ENCODE data around the gene OR4Q3. TPM values are rescaled to one million over a fixed set of nuclear protein-coding genes. Genes with fewer than 3 reads are reported as not detected.
A peak's percentile ranks its signal among the peaks of the same experiment; 100 is the strongest.
"Not testable (repeated sequence)": the region's sequence is repeated elsewhere in the genome, so short reads cannot be mapped to it uniquely, and the experiment has no call there.

Gene OR4Q3
- not detected in 2 replicates for total RNA-seq
- polyA plus RNA-seq (2012), result not detected

- peak; percentile 91 for DNase-seq (ENCODE audit: low read depth)
Measured at GRCh38 chr14:19743256-19743655, at the start of gene OR4Q3. Gene OR4Q3, plus strand, starts transcription at chr14:19743571.

GRCh38 chr14:19729359-19729758, 14.0 kb upstream of the OR4Q3 start:
- no peak for DNase-seq (ENCODE audit: low read depth)

- DNase-seq (ENCODE audit: low read depth), result peak; percentile 10
Measured at GRCh38 chr14:19729763-19730162, 13.6 kb upstream of the OR4Q3 start.

GRCh38 chr14:19733893-19734292, 9.5 kb upstream of the OR4Q3 start:
- not testable (repeated sequence) for DNase-seq (ENCODE audit: low read depth)

- DNase-seq (ENCODE audit: low read depth), result peak; percentile 45
Measured at GRCh38 chr14:19752316-19752715, 8.9 kb downstream of the OR4Q3 start.

- peak; percentile 26 for DNase-seq (ENCODE audit: low read depth)
Measured at GRCh38 chr14:19754172-19754571, 10.8 kb downstream of the OR4Q3 start.

GRCh38 chr14:19771491-19771890, 28.1 kb downstream of the OR4Q3 start:
- not testable (repeated sequence) for DNase-seq (ENCODE audit: low read depth)

- no peak for DNase-seq (ENCODE audit: low read depth)
Measured at GRCh38 chr14:19771895-19772430, 28.6 kb downstream of the OR4Q3 start.

- DNase-seq (ENCODE audit: low read depth), result not testable (repeated sequence)
Measured at GRCh38 chr14:19772454-19772853, 29.1 kb downstream of the OR4Q3 start.

GRCh38 chr14:19773204-19773603, 29.8 kb downstream of the OR4Q3 start, which contains the start of gene OR4M1:
Gene OR4M1, plus strand, starts transcription at chr14:19773504. Its CDS starts 6,819 bp downstream, at chr14:19780323.
- DNase-seq (ENCODE audit: low read depth), result not testable (repeated sequence)

GRCh38 chr14:19775587-19775986, 32.2 kb downstream of the OR4Q3 start:
- no peak for DNase-seq (ENCODE audit: low read depth)

- not testable (repeated sequence) for DNase-seq (ENCODE audit: low read depth)
Measured at GRCh38 chr14:19785848-19786247, 42.5 kb downstream of the OR4Q3 start.

GRCh38 chr14:19787318-19787717, 43.9 kb downstream of the OR4Q3 start:
- not testable (repeated sequence) for DNase-seq (ENCODE audit: low read depth)

GRCh38 chr14:19788150-19788549, 44.8 kb downstream of the OR4Q3 start:
- DNase-seq (ENCODE audit: low read depth), result not testable (repeated sequence)

GRCh38 chr14:19796520-19797108, 53.2 kb downstream of the OR4Q3 start:
- DNase-seq (ENCODE audit: low read depth), result not testable (repeated sequence)

Other genes starting within 250 kb of the OR4Q3 start
- gene OR11H2, start 29.7 kb upstream of the OR4Q3 start, total RNA-seq, result 0.24 TPM in 1 of 2 replicates, not detected in the other
- not detected in 2 replicates for gene OR4M1, start 29.9 kb downstream of the OR4Q3 start, total RNA-seq
- not detected in 2 replicates for gene OR4N2, start 60.2 kb downstream of the OR4Q3 start, total RNA-seq
- not detected in 2 replicates for gene OR4K2, start 131.6 kb downstream of the OR4Q3 start, total RNA-seq
- gene OR4K5, start 177.0 kb downstream of the OR4Q3 start, total RNA-seq, result not detected in 2 replicates
- not detected in 2 replicates for gene OR4K1, start 187.3 kb downstream of the OR4Q3 start, total RNA-seq
- gene OR4K15, start 232.0 kb downstream of the OR4Q3 start, total RNA-seq, result not detected in 2 replicates

All from myocyte (in vitro differentiated cells).